Measurements from ENCODE around the gene AHCY. TPM values are rescaled to one million over a fixed set of nuclear protein-coding genes. Genes with fewer than 3 reads are reported as not detected.
A peak's percentile ranks its signal among the peaks of the same experiment; 100 is the strongest.

The AHCY gene
- total RNA-seq, 1 experiment from 2014 or later = 401 TPM

GRCh38 chr20:34312544-34313217 lies 9.5 kb upstream of the AHCY start:
- Mint-ChIP-seq H3K27me3 (ENCODE audit: low read depth) (peaks cover 16% of the 10 kb centered on the region), H3K4me1 (peaks cover 7% of the 10 kb centered on the region; the same call in 1 of the 2 replicates), H3K27ac (no peak overlapping the region), H3K9me3 (peaks cover 11% of the 10 kb centered on the region), H3K36me3 (peaks cover 2% of the 10 kb centered on the region), H3K4me3 (peak overlapping the region; percentile 81)
- ChIA-PET POLR2A (interaction anchor here (0.5 to 1.8 kb wide), 7 partner anchors 10 to 958 kb away, joined by 3 to 18 read pairs (median 4); partner anchors contain the start of genes AHCY, DYNLRB1 and ITCH), CTCF (interaction anchor here (0.6 to 4.1 kb wide), 98 partner anchors 9 to 563 kb away, joined by 3 to 104 read pairs (median 6); partner anchors contain the start of genes ACSS2, AHCY, ASIP and DYNLRB1)
- DNase-seq (ENCODE audit: low spot score) (peak; percentile 95), ATAC-seq (peak; percentile 90)
- no peak for TF ChIP-seq ZNF671 (CRISPR knock-in tag; IDR thresholded peaks at IDR 0.05)
- no peak for TF ChIP-seq E2F4 (CRISPR knock-in tag; IDR thresholded peaks at IDR 0.05; ENCODE audit: borderline replicate concordance, low read depth)
- peak; percentile 24; the same call in 1 of the 2 replicates for TF ChIP-seq E2F5 (CRISPR knock-in tag; IDR thresholded peaks at IDR 0.05)
- TF ChIP-seq ESRRA (CRISPR knock-in tag; IDR thresholded peaks at IDR 0.05; ENCODE audit: borderline replicate concordance) = no peak
- peak; percentile 93 for TF ChIP-seq CTCF (IDR thresholded peaks at IDR 0.05)
- TF ChIP-seq USF2 (CRISPR knock-in tag; IDR thresholded peaks at IDR 0.05) = no peak
- TF ChIP-seq FOXP1 (CRISPR knock-in tag; IDR thresholded peaks at IDR 0.05; ENCODE audit: borderline replicate concordance) = no peak
- TF ChIP-seq SMAD3 (CRISPR knock-in tag; IDR thresholded peaks at IDR 0.05; ENCODE audit: borderline replicate concordance) = no peak
- no peak for TF ChIP-seq ZMAT4 (CRISPR knock-in tag; IDR thresholded peaks at IDR 0.05)
- no peak for TF ChIP-seq NFYB (CRISPR knock-in tag; conservative IDR thresholded peaks at IDR 0.05; ENCODE audit: low read depth)
- no peak for TF ChIP-seq ZNF121 (CRISPR knock-in tag; IDR thresholded peaks at IDR 0.05)
- TF ChIP-seq ZSCAN18 (CRISPR knock-in tag; IDR thresholded peaks at IDR 0.05) = no peak
- TF ChIP-seq HMGXB4 (CRISPR knock-in tag; IDR thresholded peaks at IDR 0.05) = peak; percentile 80; the same call in 1 of the 2 replicates
- no peak for TF ChIP-seq PRRX2 (CRISPR knock-in tag; IDR thresholded peaks at IDR 0.05)
- no peak; the same call in 1 of the 2 replicates for TF ChIP-seq ARID4B (CRISPR knock-in tag; IDR thresholded peaks at IDR 0.05; ENCODE audit: borderline replicate concordance)
- no peak for TF ChIP-seq ZNF219 (CRISPR knock-in tag; IDR thresholded peaks at IDR 0.05; ENCODE audit: borderline replicate concordance)
- no peak for TF ChIP-seq RORB (CRISPR knock-in tag; IDR thresholded peaks at IDR 0.05)
- TF ChIP-seq MAX (CRISPR knock-in tag; IDR thresholded peaks at IDR 0.05) = no peak
- TF ChIP-seq ZBTB21 (CRISPR knock-in tag; IDR thresholded peaks at IDR 0.05; ENCODE audit: borderline replicate concordance) = no peak
